SIG-M5 (cell line): Measurements from ENCODE around the gene RASSF8.

Source experiments
- DNase-seq: peaks from one replicate; lab custom pipeline; 2025; lab: John Stamatoyannopoulos, UW

The RASSF8 gene

GRCh38 chr12:25992026-25992782 lies 33.7 kb downstream of the RASSF8 start:
- DNase-seq: no peak

- DNase-seq: no peak
These were observed 35.6 kb downstream of the RASSF8 start for GRCh38 chr12:25993901-25994651.

- no peak for DNase-seq
These were observed 36.6 kb downstream of the RASSF8 start for GRCh38 chr12:25994901-25995625.

GRCh38 chr12:25995906-25996305 lies 37.4 kb downstream of the RASSF8 start:
- DNase-seq: no peak

DNA sequence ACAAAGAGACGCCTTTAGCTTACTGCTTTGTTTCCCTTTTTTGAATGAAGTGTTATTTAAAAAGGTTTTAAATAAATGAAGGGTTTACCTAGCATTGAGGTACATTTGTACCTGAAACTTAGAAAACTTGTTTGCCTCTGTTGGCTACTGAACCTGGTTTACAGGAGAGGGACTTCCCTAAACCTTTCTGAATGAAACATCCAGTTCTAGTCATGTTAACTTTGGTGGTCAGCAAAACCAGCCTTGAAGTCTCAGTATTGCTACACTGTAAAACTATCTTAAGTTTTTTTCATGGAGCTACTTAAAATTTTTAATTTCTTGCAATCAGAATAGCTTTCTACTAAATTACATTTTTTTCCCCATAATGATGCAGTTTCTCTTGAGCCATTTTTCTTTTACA lies 38.2 kb downstream of the RASSF8 start:
- no peak for DNase-seq

GRCh38 chr12:25997201-25997963 lies 38.9 kb downstream of the RASSF8 start:
- no peak for DNase-seq

GRCh38 chr12:26000898-26001297 lies 42.4 kb downstream of the RASSF8 start:
- DNase-seq: no peak

DNA sequence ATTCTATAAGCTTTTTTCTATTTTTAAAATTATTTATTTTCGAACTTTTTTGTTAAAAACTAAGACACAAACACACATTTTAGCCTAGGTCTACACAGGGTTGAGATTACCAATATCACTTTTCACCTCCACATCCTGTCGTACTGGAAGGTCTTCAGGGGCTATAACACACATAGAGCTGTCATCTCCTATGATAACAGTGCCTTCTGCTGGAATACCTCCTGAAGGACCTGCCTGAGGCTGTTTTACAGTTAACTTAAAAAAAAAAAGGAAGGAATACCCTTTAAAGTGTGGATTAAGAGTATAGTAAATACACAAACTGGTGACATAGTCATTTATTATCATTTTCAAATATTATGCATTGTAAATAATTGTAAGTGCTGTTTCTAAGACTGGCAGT lies 43.0 kb downstream of the RASSF8 start:
- DNase-seq: no peak

DNA sequence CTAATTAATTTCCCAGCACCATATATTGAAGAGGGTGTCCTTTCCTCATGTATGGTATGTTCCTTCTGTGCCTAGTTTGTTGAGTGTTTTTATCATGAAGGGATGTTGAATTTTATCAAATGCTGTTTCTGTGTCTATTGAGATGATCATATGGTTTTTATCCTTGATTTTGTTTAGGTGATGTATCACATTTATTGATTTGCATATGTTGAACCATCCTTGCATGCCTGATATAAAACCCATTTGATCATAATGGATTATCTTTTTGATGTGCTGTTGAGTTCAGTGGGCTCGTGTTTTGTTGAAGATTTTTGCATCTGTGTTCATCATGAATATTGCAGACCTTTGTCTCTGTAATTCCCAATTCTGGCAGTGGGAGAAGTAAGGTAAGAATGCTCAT lies 44.6 kb downstream of the RASSF8 start:
- no peak for DNase-seq

DNA sequence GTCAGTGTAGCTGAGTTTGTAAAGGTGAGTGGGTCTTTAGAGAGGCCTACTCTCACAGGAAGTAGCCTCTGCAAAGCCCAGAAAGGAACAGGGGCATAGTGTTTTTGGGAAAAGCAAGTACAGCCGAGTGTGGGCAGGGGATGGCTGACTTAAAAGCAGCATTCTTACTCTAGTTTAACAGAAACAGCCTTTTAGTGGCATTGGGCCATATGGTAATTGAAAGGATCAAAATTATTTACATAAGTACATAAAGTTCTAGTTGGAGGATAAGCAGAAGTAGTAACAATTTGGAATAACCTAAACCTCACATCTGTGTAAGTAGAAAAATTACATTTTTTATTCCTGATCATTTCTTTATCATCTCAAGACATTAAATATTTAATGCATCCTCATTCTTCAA lies 49.1 kb downstream of the RASSF8 start:
- no peak for DNase-seq

GRCh38 chr12:26009593-26009992 lies 51.1 kb downstream of the RASSF8 start:
- no peak for DNase-seq

DNA sequence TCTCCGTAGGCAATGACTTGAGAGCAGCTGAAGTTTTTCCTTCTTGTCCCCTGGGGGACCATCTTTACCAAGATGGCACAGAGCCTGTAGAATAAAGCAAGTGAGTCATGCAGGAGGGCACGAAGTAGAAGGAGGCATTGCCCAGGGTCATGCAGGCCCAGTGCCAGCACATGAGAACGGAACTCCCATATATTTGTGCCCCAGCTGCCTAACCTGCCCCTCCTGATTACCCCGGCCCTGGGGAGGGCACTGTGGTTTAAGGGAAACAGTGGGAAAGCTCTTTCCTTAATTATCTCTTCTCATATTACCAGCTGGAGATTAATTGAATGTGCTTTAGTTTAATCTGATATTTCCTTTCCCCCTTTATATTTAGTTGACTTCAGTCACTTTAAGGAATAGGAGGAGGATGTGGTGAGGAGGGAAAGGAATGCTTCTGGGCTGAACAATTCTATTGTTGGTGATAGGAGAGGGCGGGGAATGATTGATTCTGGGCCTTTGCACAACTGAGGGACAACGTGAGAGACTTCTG lies 51.9 kb downstream of the RASSF8 start:
- DNase-seq: no peak

DNA sequence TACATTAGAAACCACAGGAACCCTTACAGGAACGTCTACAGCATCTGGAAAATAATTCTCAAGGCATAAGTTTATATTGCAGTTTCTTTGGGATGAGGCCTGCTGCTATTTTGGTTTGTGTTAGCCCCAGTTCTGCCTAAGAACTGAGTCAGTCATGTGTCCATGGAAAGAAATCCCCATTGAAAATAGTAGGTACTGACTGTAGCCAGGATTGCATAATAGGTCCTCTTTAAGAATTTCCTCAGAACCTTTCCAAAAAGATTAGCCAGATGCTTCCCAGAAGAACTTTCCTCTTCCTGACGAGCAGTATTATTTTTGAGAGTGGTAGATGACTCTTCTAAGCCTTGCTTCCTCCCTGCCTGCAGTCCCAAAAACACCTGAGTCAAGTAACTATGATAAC lies 52.6 kb downstream of the RASSF8 start:
- DNase-seq: no peak

DNA sequence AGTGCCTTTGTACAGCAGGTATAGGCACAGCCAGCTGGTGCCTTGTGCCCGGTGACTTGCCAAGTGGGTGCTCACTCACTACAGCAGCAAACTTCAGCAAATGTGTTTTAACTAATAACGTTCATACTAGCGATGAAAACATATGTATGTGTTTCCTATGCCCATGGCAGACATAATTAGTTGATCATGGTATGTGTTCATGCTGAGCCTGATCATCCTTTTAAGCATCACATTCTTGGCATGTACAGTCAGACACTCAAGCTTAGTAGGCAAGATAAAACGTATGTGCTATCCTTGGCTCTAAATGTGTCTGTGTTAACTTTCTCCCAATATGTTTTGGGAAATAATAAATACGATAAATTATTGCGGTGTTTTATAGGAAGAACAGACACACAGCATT lies 55.6 kb downstream of the RASSF8 start:
- DNase-seq: no peak

GRCh38 chr12:26016516-26016915 lies 58.0 kb downstream of the RASSF8 start:
- no peak for DNase-seq

DNA sequence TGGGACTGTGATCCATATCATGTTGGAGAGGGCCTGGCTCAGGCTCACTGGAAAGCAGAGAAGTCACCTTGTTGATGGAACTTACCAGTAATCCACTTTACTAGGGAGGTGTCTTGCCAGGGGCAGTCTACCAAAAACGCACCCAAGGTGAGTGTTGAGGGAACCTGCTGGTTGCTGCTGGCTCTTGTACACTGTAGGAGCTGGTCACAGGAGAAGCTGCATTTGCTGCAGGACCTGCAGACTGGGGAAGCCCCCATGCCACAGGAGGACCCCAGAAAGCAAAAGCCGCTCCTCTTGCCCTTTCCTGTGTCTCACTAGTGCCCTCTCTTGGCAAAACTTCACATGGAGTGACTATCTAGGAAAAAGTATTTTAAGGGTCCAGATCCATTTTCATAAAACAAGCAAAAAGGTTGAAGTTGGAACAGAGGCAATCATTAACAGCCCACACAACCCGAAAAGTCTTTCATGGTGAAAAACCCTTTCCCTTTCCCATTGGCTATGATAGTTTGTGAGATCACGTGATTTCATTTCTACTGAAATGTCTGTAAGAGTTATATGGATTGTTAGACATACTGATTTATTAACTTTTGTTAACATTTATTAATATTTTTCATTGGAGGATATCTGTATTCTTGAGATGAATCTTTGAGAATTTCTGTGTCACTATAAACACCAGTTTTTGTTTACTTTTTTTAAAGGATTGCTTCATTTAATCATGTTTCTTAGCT lies 59.2 kb downstream of the RASSF8 start:
- DNase-seq: no peak

- no peak for DNase-seq
These were observed 60.4 kb downstream of the RASSF8 start for GRCh38 chr12:26018926-26019325.

DNA sequence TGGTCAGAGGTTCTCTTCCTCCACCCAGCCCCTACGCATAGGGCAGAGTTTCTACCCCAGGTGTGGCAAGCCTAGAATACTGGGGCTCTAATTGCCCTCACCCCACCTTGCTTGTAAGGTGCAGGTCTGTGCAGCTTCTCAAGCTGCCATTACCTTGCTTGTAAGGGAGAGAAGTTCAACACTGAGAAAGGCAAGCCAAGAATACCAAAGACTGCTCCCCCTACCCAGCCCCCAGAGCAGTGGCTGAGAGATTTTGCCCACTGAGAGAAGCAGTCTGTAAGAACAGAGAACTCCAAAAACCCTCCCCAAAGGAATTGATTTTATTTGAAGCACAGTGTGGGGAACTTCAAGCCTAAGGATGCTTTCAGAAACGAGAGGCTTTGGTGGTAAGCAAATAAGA lies 63.1 kb downstream of the RASSF8 start:
- no peak for DNase-seq

DNA sequence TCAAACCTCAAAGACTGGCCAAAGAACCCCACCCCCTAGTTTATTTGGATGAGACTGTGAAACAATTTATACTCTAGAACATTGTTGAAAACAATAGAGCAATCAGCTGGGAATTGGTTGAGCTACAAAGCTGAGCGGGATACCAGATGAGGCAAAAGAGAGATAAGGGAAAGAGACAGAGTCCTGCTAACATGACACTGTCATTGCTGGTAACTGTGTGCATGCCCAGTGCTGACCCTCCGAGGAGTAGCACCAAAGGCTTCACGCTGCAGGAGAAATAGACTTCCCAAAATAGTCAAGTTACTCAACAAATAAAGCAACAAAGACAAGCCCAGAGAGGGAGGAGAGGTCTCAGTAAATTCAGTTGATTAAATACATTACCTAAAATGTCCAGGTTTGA lies 63.6 kb downstream of the RASSF8 start:
- DNase-seq: no peak

GRCh38 chr12:26026713-26027112 lies 68.2 kb downstream of the RASSF8 start:
- no peak for DNase-seq

DNA sequence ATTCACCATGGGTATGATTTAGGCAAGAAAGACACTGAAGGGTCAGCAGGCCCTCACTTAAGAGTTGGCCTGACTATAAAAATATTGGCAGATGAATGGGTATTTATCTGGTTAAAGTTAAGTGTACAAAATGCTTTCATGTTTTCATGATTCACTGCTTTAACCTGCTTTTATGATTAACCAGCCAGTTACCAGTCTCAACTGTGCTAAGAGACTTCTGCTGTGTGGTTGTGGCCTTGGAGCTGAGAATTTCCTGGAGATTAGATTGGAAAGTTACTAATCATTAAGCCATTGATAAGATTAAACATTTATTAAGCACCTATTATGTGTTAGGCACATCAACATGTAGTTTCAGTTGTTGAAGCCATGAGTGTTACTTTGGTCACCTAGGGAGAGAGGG lies 68.9 kb downstream of the RASSF8 start:
- no peak for DNase-seq
